HCT116 (cell line): ENCODE measurements around the gene ASGR2. TPM values are rescaled to one million over a fixed set of nuclear protein-coding genes. Genes with fewer than 3 reads are reported as not detected.

Source experiments
- ATAC-seq: fragments of 200-7000 bp; cut with Tn5 transposase; 2 replicates; pipeline ENCODE4 v1.9.1; 2020; ENCODE audit warnings: mild to moderate bottlenecking, moderate library complexity
- BruUV-seq: library from RNA; stranded (reverse); fragments of 400-500 nt; replicated peaks from 2 replicates; lab custom pipeline; 2021; lab: Mats Ljungman, UMichigan
- CTCF ChIA-PET: fragments of 300-600 bp; sonication (Branson Sonifier 250); formaldehyde crosslinking; loops from one replicate; lab custom pipeline; 2021; ENCODE audit warnings: antibody characterized with exemption; lab: Charles Lee
- POLR2A ChIA-PET: fragments of 300-600, 350-600 bp; sonication (Branson Sonifier 250); formaldehyde crosslinking; loops from one replicate; lab custom pipeline; 2021; ENCODE audit warnings: antibody characterized with exemption; lab: Charles Lee
- RAD21 ChIA-PET, 2 experiments: fragments of 300-600 bp; sonication (Branson Sonifier 250); formaldehyde crosslinking; loops; one replicate each; lab custom pipeline; 2023; ENCODE audit warnings: low total read pairs in 2 of 2; ENCODE audit not compliant: uncharacterized antibody in 2 of 2, unreplicated experiment in 2 of 2, low non-redundant PET in 1 of 2; lab: Charles Lee
- DNase-seq: peaks from one replicate; pipeline ENCODE4 v3.0.0-alpha.2; 2010; ENCODE audit warnings: low read depth, low spot score
- H2AFZ ChIP-seq: fragments of 200-600 bp; shearing (Covaris generic), sonication (generic); 2 replicates; pipeline ENCODE4 v1.6.1; 2017; ENCODE audit warnings: low read depth, mixed run types, mixed read lengths, antibody characterized with exemption, low read length; ENCODE audit not compliant: poor library complexity, severe bottlenecking
- H3K27ac ChIP-seq: 2 replicates; pipeline ENCODE4 v1.5.1; 2012; ENCODE audit warnings: low read depth, low read length
- H3K27me3 ChIP-seq: fragments of 200-600 bp; sonication (generic); 2 replicates; pipeline ENCODE4 v1.6.1; 2016; ENCODE audit warnings: mixed run types, low read length, mixed read lengths; ENCODE audit not compliant: insufficient read depth
- H3K36me3 ChIP-seq, 2 experiments: fragments of 200-500 bp in 1 of 2; fragments of 200-600 bp in 1 of 2; sonication (Bioruptor generic) in 1 of 2; sonication (generic) in 1 of 2; 2 replicates each; pipeline versions ENCODE4 v1.5.1 to v1.6.1; 2014 to 2016; ENCODE audit warnings: low read length in 2 of 2, inconsistent platforms in 1 of 2, mixed read lengths in 1 of 2, mixed run types in 1 of 2; ENCODE audit not compliant: insufficient read depth in 2 of 2, control insufficient read depth in 1 of 2
- H3K4me1 ChIP-seq, 2 experiments: fragments of 200-600 bp in 1 of 2; sonication (generic) in 1 of 2; 2 replicates each; pipeline versions ENCODE4 v1.5.1 to v1.6.1; 2012 to 2017; ENCODE audit warnings: low read length in 2 of 2, inconsistent platforms in 1 of 2, mild to moderate bottlenecking in 1 of 2, mixed read lengths in 1 of 2, mixed run types in 1 of 2, moderate library complexity in 1 of 2; ENCODE audit not compliant: insufficient read depth in 2 of 2, control insufficient read depth in 1 of 2
- H3K4me2 ChIP-seq: fragments of 200-600 bp; sonication (generic); 2 replicates; pipeline ENCODE4 v1.6.1; 2017; ENCODE audit warnings: mixed run types, low read length, mixed read lengths
- H3K4me3 ChIP-seq, 2 experiments: fragments of 200-600 bp in 1 of 2; sonication (generic) in 1 of 2; replicated peaks in 1 of 2; 2 replicates each; pipeline ENCODE4 v1.5.1; 2011 to 2016; ENCODE audit warnings: low read length in 2 of 2, control low read depth in 1 of 2, low read depth in 1 of 2, mild to moderate bottlenecking in 1 of 2, mixed read lengths in 1 of 2, mixed run types in 1 of 2
- H3K79me2 ChIP-seq: fragments of 200-600 bp; sonication (generic); 2 replicates; pipeline ENCODE4 v1.6.1; 2017; ENCODE audit warnings: mild to moderate bottlenecking, mixed run types, low read length, moderate library complexity, mixed read lengths; ENCODE audit not compliant: insufficient read depth
- H3K9ac ChIP-seq: fragments of 200-600 bp; sonication (generic); 2 replicates; pipeline ENCODE4 v1.6.1; 2016; ENCODE audit warnings: low read length, mixed read lengths
- H3K9me2 ChIP-seq: fragments of 200-600 bp; sonication (generic), shearing (Covaris generic); 2 replicates; pipeline ENCODE4 v1.6.1; 2017; ENCODE audit warnings: mixed run types, mild to moderate bottlenecking, moderate library complexity; ENCODE audit not compliant: insufficient read depth
- H3K9me3 ChIP-seq, 2 experiments: fragments of 200-500 bp in 1 of 2; fragments of 200-600 bp in 1 of 2; sonication (Bioruptor generic) in 1 of 2; sonication (generic) in 1 of 2; 2 replicates each; pipeline ENCODE4 v1.6.1; 2014 to 2017; ENCODE audit warnings: low read length in 2 of 2, mixed read lengths in 2 of 2, inconsistent platforms in 1 of 2, low read depth in 1 of 2, mild to moderate bottlenecking in 1 of 2, mixed run types in 1 of 2, moderate library complexity in 1 of 2; ENCODE audit not compliant: control insufficient read depth in 1 of 2, insufficient read depth in 1 of 2
- H4K20me1 ChIP-seq: fragments of 200-600 bp; sonication (generic), shearing (Covaris generic); 2 replicates; pipeline ENCODE4 v1.6.1; 2017; ENCODE audit warnings: mixed run types, mild to moderate bottlenecking, moderate library complexity; ENCODE audit not compliant: insufficient read depth
- EGR1 ChIP-seq: IDR thresholded peaks from 2 replicates; pipeline ENCODE4 v1.6.1; 2012; ENCODE audit warnings: low read depth
- ELF1 ChIP-seq: IDR thresholded peaks from 2 replicates; pipeline ENCODE4 v1.6.1; 2012; ENCODE audit warnings: low read depth, borderline replicate concordance
- EZH2phosphoT487 ChIP-seq: fragments of 200-600 bp; IDR thresholded peaks from 2 replicates; pipeline ENCODE4 v1.6.1; 2018; ENCODE audit warnings: antibody characterized with exemption, borderline replicate concordance
- JUND ChIP-seq: IDR thresholded peaks from 2 replicates; pipeline ENCODE4 v1.6.1; 2012
- SP1 ChIP-seq: IDR thresholded peaks from 2 replicates; pipeline ENCODE4 v1.6.1; 2012; ENCODE audit warnings: low read depth
- TCF7L2 ChIP-seq: IDR thresholded peaks from 2 replicates; pipeline ENCODE4 v1.7.0; 2011; ENCODE audit warnings: borderline replicate concordance, inconsistent platforms; ENCODE audit not compliant: insufficient read depth, insufficient read length; ENCODE audit errors: extremely low read depth
- ZNF274 ChIP-seq: fragments of 200-500 bp; sonication (Bioruptor generic); IDR thresholded peaks from 2 replicates; pipeline ENCODE4 v1.6.1; 2014; ENCODE audit warnings: mild to moderate bottlenecking, low read depth, low read length, inconsistent platforms
- intact Hi-C: fragments of 100-400 bp; cut with micrococcal nuclease; formaldehyde crosslinking; loops from 2 replicates; pipeline ENCODE4 v1.10.0; 2022
- total RNA-seq: library from RNA; stranded (reverse); gene quantifications from one replicate; pipeline ENCODE4 v1.2.1, GENCODE V29; 2021; ENCODE audit not compliant: unreplicated experiment
- TF ChIP-seq, protein P1 (sequence below): IDR thresholded peaks from 2 replicates; pipeline ENCODE4 v1.6.1; 2012; ENCODE audit warnings: low read depth
- TF ChIP-seq, protein P2 (sequence below): IDR thresholded peaks from 2 replicates; pipeline ENCODE4 v1.6.1; 2012
- TF ChIP-seq, protein P3 (sequence below): IDR thresholded peaks from 2 replicates; pipeline ENCODE4 v1.6.1; 2012

The ASGR2 gene
- total RNA-seq, 1 experiment from 2014 or later = 0.32 TPM

DNA sequence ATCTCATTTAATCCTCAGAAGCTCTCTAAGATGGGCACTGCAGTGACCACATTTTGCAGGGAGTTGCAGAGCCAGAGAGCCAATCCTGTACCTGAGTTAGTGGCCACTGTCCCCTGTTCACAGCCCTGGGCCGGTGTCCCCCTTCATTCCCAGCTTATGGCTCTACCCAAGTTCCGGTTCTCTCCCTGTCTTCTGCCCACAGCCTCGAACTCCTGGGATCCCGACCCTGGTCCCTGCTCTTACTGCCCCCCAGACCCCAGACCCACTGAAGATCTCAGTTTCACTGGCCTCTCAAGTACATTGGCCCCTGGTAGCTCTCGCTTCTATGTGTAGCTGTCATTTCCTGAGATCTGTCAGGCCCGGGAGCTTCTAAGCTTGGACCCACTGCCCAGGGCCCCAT, 12.2 kb downstream of the ASGR2 start:
- no peak for ATAC-seq
- Histone ChIP-seq H3K4me3 (no peak overlapping the region), H3K27ac (no peak overlapping the region), H3K27me3 (peaks cover 8% of the 10 kb centered on the region; the same call in 1 of the 2 replicates)
- TF ChIP-seq EZH2phosphoT487 (no peak), ZNF274 (no peak), TCF7L2 (no peak), SP1 (no peak), JUND (no peak), ELF1 (no peak), EGR1 (no peak)
- TF ChIP-seq, protein P1, sequence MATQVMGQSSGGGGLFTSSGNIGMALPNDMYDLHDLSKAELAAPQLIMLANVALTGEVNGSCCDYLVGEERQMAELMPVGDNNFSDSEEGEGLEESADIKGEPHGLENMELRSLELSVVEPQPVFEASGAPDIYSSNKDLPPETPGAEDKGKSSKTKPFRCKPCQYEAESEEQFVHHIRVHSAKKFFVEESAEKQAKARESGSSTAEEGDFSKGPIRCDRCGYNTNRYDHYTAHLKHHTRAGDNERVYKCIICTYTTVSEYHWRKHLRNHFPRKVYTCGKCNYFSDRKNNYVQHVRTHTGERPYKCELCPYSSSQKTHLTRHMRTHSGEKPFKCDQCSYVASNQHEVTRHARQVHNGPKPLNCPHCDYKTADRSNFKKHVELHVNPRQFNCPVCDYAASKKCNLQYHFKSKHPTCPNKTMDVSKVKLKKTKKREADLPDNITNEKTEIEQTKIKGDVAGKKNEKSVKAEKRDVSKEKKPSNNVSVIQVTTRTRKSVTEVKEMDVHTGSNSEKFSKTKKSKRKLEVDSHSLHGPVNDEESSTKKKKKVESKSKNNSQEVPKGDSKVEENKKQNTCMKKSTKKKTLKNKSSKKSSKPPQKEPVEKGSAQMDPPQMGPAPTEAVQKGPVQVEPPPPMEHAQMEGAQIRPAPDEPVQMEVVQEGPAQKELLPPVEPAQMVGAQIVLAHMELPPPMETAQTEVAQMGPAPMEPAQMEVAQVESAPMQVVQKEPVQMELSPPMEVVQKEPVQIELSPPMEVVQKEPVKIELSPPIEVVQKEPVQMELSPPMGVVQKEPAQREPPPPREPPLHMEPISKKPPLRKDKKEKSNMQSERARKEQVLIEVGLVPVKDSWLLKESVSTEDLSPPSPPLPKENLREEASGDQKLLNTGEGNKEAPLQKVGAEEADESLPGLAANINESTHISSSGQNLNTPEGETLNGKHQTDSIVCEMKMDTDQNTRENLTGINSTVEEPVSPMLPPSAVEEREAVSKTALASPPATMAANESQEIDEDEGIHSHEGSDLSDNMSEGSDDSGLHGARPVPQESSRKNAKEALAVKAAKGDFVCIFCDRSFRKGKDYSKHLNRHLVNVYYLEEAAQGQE = no peak
- TF ChIP-seq, protein P2, sequence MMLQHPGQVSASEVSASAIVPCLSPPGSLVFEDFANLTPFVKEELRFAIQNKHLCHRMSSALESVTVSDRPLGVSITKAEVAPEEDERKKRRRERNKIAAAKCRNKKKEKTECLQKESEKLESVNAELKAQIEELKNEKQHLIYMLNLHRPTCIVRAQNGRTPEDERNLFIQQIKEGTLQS = no peak
- TF ChIP-seq, protein P3, sequence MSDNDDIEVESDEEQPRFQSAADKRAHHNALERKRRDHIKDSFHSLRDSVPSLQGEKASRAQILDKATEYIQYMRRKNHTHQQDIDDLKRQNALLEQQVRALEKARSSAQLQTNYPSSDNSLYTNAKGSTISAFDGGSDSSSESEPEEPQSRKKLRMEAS = no peak
- TF ChIP-seq, all 23 proteins: peak for 0
- no peaks in the 10 kb centered on the region for H4K20me1 ChIP-seq
- no peak for DNase-seq
- BruUV-seq = no TSS peak
- H3K36me3 ChIP-seq = no peaks in the 10 kb centered on the region
- no peaks in the 10 kb centered on the region for H3K9me2 ChIP-seq
- ChIA-PET POLR2A (no interaction called here), CTCF (no interaction called here), RAD21 (no interaction called here)
- no peaks in the 10 kb centered on the region for H3K9me3 ChIP-seq
- intact Hi-C loops = no loop called here
- H3K4me1 ChIP-seq = no peaks in the 10 kb centered on the region
- H2AFZ ChIP-seq = no peak overlapping the region
- H3K79me2 ChIP-seq = no peaks in the 10 kb centered on the region
- H3K9ac ChIP-seq = no peak overlapping the region
- H3K4me2 ChIP-seq = no peak overlapping the region
